Mesothelial cell of epicardium (in vitro differentiated cells): ENCODE results near the gene SFMBT1. TPM values are rescaled to one million over a fixed set of nuclear protein-coding genes. Genes with fewer than 3 reads are reported as not detected.

ENCODE experiments used
- DNase-seq, 2 experiments: peaks; one replicate each; pipeline ENCODE4 v3.0.0; 2021; ENCODE audit warnings: low spot score in 2 of 2; ENCODE audit not compliant: unreplicated experiment in 2 of 2
- H3K27ac Mint-ChIP-seq: 2 replicates; pipeline ENCODE4 v1.8.0; 2021; ENCODE audit warnings: mixed read lengths
- H3K27me3 Mint-ChIP-seq: 2 replicates; pipeline ENCODE4 v1.8.0; 2021; ENCODE audit warnings: low read depth, mixed read lengths
- H3K36me3 Mint-ChIP-seq: 2 replicates; pipeline ENCODE4 v1.8.0; 2021; ENCODE audit warnings: mixed read lengths
- H3K4me1 Mint-ChIP-seq: 2 replicates; pipeline ENCODE4 v1.8.0; 2021; ENCODE audit warnings: mixed read lengths
- H3K4me3 Mint-ChIP-seq: 2 replicates; pipeline ENCODE4 v1.8.0; 2021; ENCODE audit warnings: mild to moderate bottlenecking, moderate library complexity, mixed read lengths
- H3K9me3 Mint-ChIP-seq: 2 replicates; pipeline ENCODE4 v1.8.0; 2021; ENCODE audit warnings: mixed read lengths
- total RNA-seq: library from RNA; stranded (reverse); gene quantifications from 3 replicates; pipeline ENCODE4 v1.2.1, GENCODE V29; 2021
- TF ChIP-seq, protein P1 (sequence below): fragments of 200-600 bp; sonication (generic); IDR thresholded peaks from one replicate; pipeline ENCODE4 v1.5.0; 2021; ENCODE audit warnings: antibody characterized with exemption; ENCODE audit not compliant: unreplicated experiment

The SFMBT1 gene
- 4.1 to 5.4 TPM (median 4.4 TPM) in 3 replicates for total RNA-seq

DNA sequence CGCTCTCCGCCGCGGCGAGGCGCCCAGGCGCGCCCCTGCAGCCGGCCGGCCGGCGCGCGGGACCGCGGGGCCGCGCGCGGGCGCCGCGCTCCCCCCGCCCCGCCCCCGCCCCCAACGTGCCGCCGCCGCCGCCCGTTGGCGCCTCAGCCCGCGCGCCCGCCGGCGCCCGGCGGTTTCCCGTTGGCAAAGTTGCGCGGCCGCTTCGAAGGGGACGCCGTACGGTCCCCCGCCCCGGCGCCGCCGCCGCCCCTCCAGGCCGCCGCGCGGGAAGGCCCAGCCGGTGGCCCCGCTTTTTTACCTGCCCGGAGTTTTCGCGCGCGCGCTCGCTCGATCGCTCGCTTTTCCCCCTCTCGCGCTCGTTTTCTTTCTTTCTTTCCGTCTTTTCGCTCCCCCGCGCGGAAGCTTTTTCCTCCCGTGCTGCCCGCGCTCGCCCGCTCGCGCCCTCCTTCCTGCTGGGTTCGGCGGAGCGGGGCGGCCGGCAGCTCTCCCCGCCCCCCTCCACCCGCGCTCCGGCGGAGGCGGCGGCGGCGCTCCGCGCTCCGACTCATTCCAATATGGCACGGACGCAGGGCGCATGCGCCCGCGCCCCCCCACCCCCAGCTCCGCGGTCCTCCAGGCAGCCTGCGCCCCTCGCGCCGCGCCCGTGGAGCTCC is at the start of gene SFMBT1:
SFMBT1 (minus strand) TSS at position 556 of the 653 bp plus-strand sequence. CDS start 76,945 bp downstream, outside the sequence.
- Mint-ChIP-seq H3K36me3 (no peaks in the 10 kb centered on the region), H3K27me3 (peaks cover 62% of the 10 kb centered on the region), H3K4me1 (peaks cover 10% of the 10 kb centered on the region), H3K9me3 (no peaks in the 10 kb centered on the region), H3K27ac (peak within 1 kb of the TSS; percentile 71), H3K4me3 (peak within 1 kb of the TSS; percentile 89)
- peak; percentile 51 to 65 for DNase-seq
- TF ChIP-seq, protein P1, sequence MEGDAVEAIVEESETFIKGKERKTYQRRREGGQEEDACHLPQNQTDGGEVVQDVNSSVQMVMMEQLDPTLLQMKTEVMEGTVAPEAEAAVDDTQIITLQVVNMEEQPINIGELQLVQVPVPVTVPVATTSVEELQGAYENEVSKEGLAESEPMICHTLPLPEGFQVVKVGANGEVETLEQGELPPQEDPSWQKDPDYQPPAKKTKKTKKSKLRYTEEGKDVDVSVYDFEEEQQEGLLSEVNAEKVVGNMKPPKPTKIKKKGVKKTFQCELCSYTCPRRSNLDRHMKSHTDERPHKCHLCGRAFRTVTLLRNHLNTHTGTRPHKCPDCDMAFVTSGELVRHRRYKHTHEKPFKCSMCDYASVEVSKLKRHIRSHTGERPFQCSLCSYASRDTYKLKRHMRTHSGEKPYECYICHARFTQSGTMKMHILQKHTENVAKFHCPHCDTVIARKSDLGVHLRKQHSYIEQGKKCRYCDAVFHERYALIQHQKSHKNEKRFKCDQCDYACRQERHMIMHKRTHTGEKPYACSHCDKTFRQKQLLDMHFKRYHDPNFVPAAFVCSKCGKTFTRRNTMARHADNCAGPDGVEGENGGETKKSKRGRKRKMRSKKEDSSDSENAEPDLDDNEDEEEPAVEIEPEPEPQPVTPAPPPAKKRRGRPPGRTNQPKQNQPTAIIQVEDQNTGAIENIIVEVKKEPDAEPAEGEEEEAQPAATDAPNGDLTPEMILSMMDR = no peak

- no peak for DNase-seq
- TF ChIP-seq, protein P1 = no peak
- Mint-ChIP-seq H3K27me3 (no peaks in the 10 kb centered on the region), H3K27ac (no peak overlapping the region), H3K9me3 (no peaks in the 10 kb centered on the region), H3K36me3 (peaks cover 13% of the 10 kb centered on the region), H3K4me1 (no peaks in the 10 kb centered on the region), H3K4me3 (no peak overlapping the region)
These were observed 47.1 kb upstream of the SFMBT1 start for GRCh38 chr3:53092942-53093341.

GRCh38 chr3:53092216-53092615 is 46.3 kb upstream of the SFMBT1 start:
- peaks cover 15% of the 10 kb centered on the region for H3K36me3 Mint-ChIP-seq
- no peak for DNase-seq
- no peaks in the 10 kb centered on the region for H3K27me3 Mint-ChIP-seq
- TF ChIP-seq, protein P1 = no peak
- H3K9me3 Mint-ChIP-seq = no peaks in the 10 kb centered on the region
- no peak overlapping the region for H3K4me3 Mint-ChIP-seq
- no peaks in the 10 kb centered on the region for H3K4me1 Mint-ChIP-seq
- H3K27ac Mint-ChIP-seq = no peak overlapping the region

- no peak for DNase-seq
- Mint-ChIP-seq H3K27ac (no peak overlapping the region), H3K9me3 (no peaks in the 10 kb centered on the region), H3K36me3 (peaks cover 15% of the 10 kb centered on the region), H3K4me1 (no peaks in the 10 kb centered on the region), H3K27me3 (no peaks in the 10 kb centered on the region), H3K4me3 (no peak overlapping the region)
- TF ChIP-seq, protein P1 = no peak
These were observed 45.1 kb upstream of the SFMBT1 start for GRCh38 chr3:53091011-53091410.

- DNase-seq = no peak
- TF ChIP-seq, protein P1 = no peak
- H3K36me3 Mint-ChIP-seq = peaks cover 12% of the 10 kb centered on the region
- no peaks in the 10 kb centered on the region for H3K9me3 Mint-ChIP-seq
- H3K4me3 Mint-ChIP-seq = no peak overlapping the region
- H3K4me1 Mint-ChIP-seq = no peaks in the 10 kb centered on the region
- H3K27ac Mint-ChIP-seq = no peak overlapping the region
- no peaks in the 10 kb centered on the region for H3K27me3 Mint-ChIP-seq
These were observed 43.6 kb upstream of the SFMBT1 start for GRCh38 chr3:53089511-53089910.

DNA sequence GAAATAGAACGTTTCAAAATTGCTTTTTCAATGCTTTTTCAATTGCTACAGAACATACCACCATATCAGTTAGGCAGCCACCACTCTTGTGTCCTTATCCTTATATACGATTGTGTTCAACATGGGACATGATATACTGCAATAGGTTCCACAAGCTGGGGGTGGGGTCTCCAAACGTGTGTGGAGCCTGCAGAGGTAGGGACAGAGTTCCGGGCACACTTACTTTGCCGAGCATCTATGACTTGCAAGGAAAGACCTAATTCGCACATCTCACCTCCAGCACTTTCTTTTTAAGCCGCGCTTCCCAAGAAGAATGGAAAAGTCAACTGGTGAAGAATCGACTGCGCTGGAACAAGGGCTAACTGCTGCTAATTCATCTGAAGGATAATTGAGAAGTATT is 39.6 kb upstream of the SFMBT1 start:
- H3K27ac Mint-ChIP-seq = no peak overlapping the region
- peaks cover 5% of the 10 kb centered on the region for H3K36me3 Mint-ChIP-seq
- no peaks in the 10 kb centered on the region for H3K27me3 Mint-ChIP-seq
- no peak for DNase-seq
- H3K4me3 Mint-ChIP-seq = no peak overlapping the region
- no peaks in the 10 kb centered on the region for H3K4me1 Mint-ChIP-seq
- no peaks in the 10 kb centered on the region for H3K9me3 Mint-ChIP-seq
- TF ChIP-seq, protein P1 = no peak
